ENCODE measurements around the gene METTL25.

- TF ChIP-seq CTCF (IDR thresholded peaks at IDR 0.05) (no peak), POLR2A (IDR thresholded peaks at IDR 0.05) (no peak), EP300 (IDR thresholded peaks at IDR 0.05) (no peak)
Observed at GRCh38 chr12:82515652-82516051, 157.3 kb downstream of the METTL25 start.
